Lung (tissue), 12 donors: ENCODE data around the gene RIMS4. TPM values are rescaled to one million over a fixed set of nuclear protein-coding genes. Genes with fewer than 3 reads are reported as not detected.

Experiments
- ATAC-seq: fragments of 200-7000 bp; cut with Tn5 transposase; one replicate; pipeline ENCODE4 v1.9.1; 2020; ENCODE audit warnings: moderate number of reproducible peaks; ENCODE audit not compliant: insufficient read depth, low FRiP score
- DNase-seq, 3 donors: peaks; one replicate each; pipeline ENCODE4 v3.0.0-alpha.2; 2013 to 2017
- H3K27ac ChIP-seq, 2 donors: one replicate each; pipeline ENCODE4 v1.5.1; 2013; ENCODE audit warnings: mild to moderate bottlenecking in 2 of 2, moderate library complexity in 2 of 2, control low read depth in 1 of 2, inconsistent platforms in 1 of 2, low read depth in 1 of 2, low read length in 1 of 2
- H3K27me3 ChIP-seq, 3 donors: one replicate each; pipeline ENCODE4 v1.5.1; 2013; ENCODE audit warnings: low read length in 2 of 3; ENCODE audit not compliant: control insufficient read depth in 3 of 3, insufficient read depth in 3 of 3
- H3K36me3 ChIP-seq, 4 donors: one replicate each; pipeline ENCODE4 v1.5.1; 2013; ENCODE audit warnings: low read length in 4 of 4, mild to moderate bottlenecking in 1 of 4, moderate library complexity in 1 of 4; ENCODE audit not compliant: control insufficient read depth in 4 of 4, insufficient read depth in 4 of 4
- H3K4me1 ChIP-seq, 5 donors: one replicate each; pipeline ENCODE4 v1.5.1; 2013; ENCODE audit warnings: low read length in 5 of 5, mild to moderate bottlenecking in 2 of 5, moderate library complexity in 1 of 5; ENCODE audit not compliant: control insufficient read depth in 5 of 5, insufficient read depth in 5 of 5
- H3K4me3 ChIP-seq: one replicate; pipeline ENCODE4 v1.5.1; 2013; ENCODE audit warnings: mild to moderate bottlenecking, control low read depth, moderate library complexity
- H3K9ac ChIP-seq, 2 donors: one replicate each; pipeline ENCODE4 v1.5.1; 2013; ENCODE audit warnings: low read length in 2 of 2, control low read depth in 1 of 2; ENCODE audit not compliant: insufficient read depth in 1 of 2
- H3K9me3 ChIP-seq, 4 donors: one replicate each; pipeline ENCODE4 v1.5.1; 2013; ENCODE audit warnings: low read length in 3 of 4, mild to moderate bottlenecking in 1 of 4, moderate library complexity in 1 of 4; ENCODE audit not compliant: control insufficient read depth in 4 of 4, insufficient read depth in 3 of 4
- WGBS, 2 donors: extraction: QIAGEN DNeasy Blood & Tissue Kit; methylation state at CpG; one replicate each; pipeline ENCODE4 v1.1.7; 2013; 5-methylcytosine and 5-hydroxymethylcytosine counted together
- polyA plus RNA-seq, 2 donors: library from polyadenylated mRNA; stranded (reverse); fragments of 200-250 nt; gene quantifications; one replicate each; pipeline ENCODE4 v1.2.1, GENCODE V29; 2013
- total RNA-seq, 2 donors: library from RNA; depleted of rRNA in 1 of 2; stranded (reverse); fragments of >200 nt in 1 of 2; gene quantifications; one replicate each; pipeline ENCODE4 v1.2.1, GENCODE V29; 2014 to 2021
- TF ChIP-seq, protein P1 (sequence below): IDR thresholded peaks from 2 replicates; pipeline ENCODE4 v1.5.1; 2012; ENCODE audit warnings: mild to moderate bottlenecking; ENCODE audit errors: control extremely low read depth, extremely low read depth
- donor health status: control.
- donor health status: control.
- donor health status: Bipolar disorder and iron deficiency.
- donor health status: healthy.
- donor health status: DM: yes; HTN: yes; CAD: no.

RIMS4 gene
- total and polyA plus RNA-seq, 4 donors, result 0.43 to 5.6 (median 1.6) TPM

DNA sequence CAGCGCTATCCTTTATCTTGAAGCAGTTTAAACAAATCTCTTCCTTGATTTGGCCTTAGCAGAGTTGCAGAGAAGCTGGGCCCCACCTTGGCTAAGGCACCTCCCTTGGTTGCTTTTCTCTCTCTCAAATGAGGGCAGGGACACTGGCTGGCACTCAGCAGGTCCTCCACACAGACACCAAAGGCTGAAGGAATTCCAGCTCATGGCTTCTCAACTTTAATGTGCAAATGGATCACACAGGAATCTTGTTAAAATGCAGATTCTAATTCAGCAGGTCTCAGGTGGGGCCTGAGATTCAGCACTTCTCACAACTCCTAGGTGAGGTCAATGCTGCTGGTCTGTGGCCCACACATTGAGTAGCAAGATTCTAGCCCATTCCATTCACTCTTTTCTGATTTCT, 25.7 kb downstream of the RIMS4 start:
- no peak overlapping the region for H3K9ac ChIP-seq
- no peaks in the 10 kb centered on the region for H3K4me1 ChIP-seq
- no peak overlapping the region for H3K4me3 ChIP-seq
- H3K9me3 ChIP-seq, result peaks cover 0 to 6% (median 0%) of the 10 kb centered on the region in 4 donors
- DNase-seq, result no peak
- no peak for ATAC-seq
- peaks cover 0 to 3% (median 0%) of the 10 kb centered on the region in 3 donors for H3K27me3 ChIP-seq
- no peaks in the 10 kb centered on the region for H3K36me3 ChIP-seq
- H3K27ac ChIP-seq, result no peak overlapping the region
- TF ChIP-seq, protein P1, sequence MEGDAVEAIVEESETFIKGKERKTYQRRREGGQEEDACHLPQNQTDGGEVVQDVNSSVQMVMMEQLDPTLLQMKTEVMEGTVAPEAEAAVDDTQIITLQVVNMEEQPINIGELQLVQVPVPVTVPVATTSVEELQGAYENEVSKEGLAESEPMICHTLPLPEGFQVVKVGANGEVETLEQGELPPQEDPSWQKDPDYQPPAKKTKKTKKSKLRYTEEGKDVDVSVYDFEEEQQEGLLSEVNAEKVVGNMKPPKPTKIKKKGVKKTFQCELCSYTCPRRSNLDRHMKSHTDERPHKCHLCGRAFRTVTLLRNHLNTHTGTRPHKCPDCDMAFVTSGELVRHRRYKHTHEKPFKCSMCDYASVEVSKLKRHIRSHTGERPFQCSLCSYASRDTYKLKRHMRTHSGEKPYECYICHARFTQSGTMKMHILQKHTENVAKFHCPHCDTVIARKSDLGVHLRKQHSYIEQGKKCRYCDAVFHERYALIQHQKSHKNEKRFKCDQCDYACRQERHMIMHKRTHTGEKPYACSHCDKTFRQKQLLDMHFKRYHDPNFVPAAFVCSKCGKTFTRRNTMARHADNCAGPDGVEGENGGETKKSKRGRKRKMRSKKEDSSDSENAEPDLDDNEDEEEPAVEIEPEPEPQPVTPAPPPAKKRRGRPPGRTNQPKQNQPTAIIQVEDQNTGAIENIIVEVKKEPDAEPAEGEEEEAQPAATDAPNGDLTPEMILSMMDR, result no peak
- 83 to 90% methylated on average over 1 of the region's 1 CpG for WGBS, 2 donors

DNA sequence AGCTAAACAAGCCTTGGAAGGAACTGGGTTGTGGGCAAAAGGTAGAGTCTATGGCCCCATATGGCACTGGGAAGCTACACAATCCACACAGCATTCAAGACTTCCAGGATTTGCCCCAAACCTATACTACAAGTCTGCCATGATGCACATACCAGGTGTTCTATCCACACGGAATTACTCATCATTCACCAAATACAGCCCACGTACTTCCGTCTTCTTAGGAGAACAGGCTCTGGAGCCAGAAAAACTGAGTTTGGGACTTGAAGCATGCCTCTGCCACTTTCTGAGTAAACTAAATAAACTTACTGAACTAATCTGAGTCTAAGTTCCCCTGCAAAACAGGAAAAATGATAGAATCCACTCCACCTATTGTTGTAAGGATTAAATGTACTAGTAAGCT, 28.6 kb downstream of the RIMS4 start:
- Histone ChIP-seq H3K27me3 (peaks cover 0 to 3% (median 0%) of the 10 kb centered on the region in 3 donors), H3K4me1 (no peaks in the 10 kb centered on the region), H3K9ac (no peak overlapping the region), H3K9me3 (peaks cover 0 to 6% (median 0%) of the 10 kb centered on the region in 4 donors), H3K27ac (no peak overlapping the region), H3K36me3 (no peaks in the 10 kb centered on the region), H3K4me3 (no peak overlapping the region)
- DNase-seq, result no peak
- 88 to 91% methylated on average over 3 of the region's 3 CpGs for WGBS, 2 donors
- no peak for ATAC-seq
- TF ChIP-seq, protein P1, result no peak

DNA sequence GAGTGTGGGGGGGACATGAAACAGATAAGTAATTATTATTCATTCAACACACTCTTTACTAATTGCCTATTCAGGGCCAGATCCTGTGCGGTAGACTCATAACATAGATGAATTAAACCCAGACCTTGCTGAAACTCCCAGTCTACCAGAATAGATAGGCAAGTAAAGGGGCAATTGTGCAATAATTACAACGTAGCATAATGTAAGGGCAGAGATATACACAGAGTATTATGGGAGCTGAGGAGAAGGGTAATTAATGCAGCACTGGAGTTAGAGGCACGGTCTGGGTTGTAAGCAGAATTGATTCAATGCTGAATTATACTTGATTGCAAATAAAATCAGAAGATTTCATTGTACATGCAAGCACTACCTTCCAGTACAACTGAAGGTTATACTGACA, 29.2 kb downstream of the RIMS4 start:
- TF ChIP-seq, protein P1, result no peak
- H3K9me3 ChIP-seq, result peaks cover 0 to 6% (median 0%) of the 10 kb centered on the region in 4 donors
- no peak overlapping the region for H3K4me3 ChIP-seq
- WGBS, 2 donors, result 82 to 84% methylated on average over 3 of the region's 3 CpGs
- no peak overlapping the region for H3K27ac ChIP-seq
- ATAC-seq (no peak), DNase-seq (no peak)
- H3K9ac ChIP-seq, result no peak overlapping the region
- no peaks in the 10 kb centered on the region for H3K4me1 ChIP-seq
- H3K27me3 ChIP-seq, result peaks cover 0 to 3% (median 0%) of the 10 kb centered on the region in 3 donors
- no peaks in the 10 kb centered on the region for H3K36me3 ChIP-seq

DNA sequence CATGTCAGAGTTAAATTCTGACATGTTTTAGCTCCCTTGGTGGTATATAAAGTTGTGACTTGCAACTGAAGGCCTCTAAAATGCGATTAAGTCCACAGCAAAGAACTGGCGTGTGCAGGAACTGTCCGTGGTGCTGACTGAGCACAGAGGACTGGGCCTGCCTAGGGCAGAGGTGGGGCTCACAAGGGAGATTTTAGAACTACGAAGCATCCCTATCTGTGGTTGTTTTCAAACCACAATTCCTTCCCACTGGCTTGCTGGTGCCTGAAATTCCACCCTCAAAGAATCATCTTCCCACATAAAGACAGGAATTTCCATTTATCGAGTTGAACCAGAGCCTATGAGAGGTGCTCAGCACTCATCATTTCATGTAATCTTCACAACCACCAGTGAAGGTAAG, 30.1 kb downstream of the RIMS4 start:
- TF ChIP-seq, protein P1, result no peak
- no peaks in the 10 kb centered on the region for H3K36me3 ChIP-seq
- H3K9ac ChIP-seq, result no peak overlapping the region
- no peaks in the 10 kb centered on the region for H3K4me1 ChIP-seq
- 30 to 37% methylated on average over 5 of the region's 5 CpGs for WGBS, 2 donors
- no peak overlapping the region for H3K27ac ChIP-seq
- DNase-seq (peak; percentile 67 to 86 (median 72)), ATAC-seq (no peak)
- H3K4me3 ChIP-seq, result no peak overlapping the region
- H3K9me3 ChIP-seq, result peaks cover 0 to 6% (median 0%) of the 10 kb centered on the region in 4 donors
- peaks cover 0 to 3% (median 0%) of the 10 kb centered on the region in 3 donors for H3K27me3 ChIP-seq
